ENCODE measurements around the gene KDM7A.

- TF ChIP-seq POLR2A (IDR thresholded peaks at IDR 0.05) (no peak), CTCF (IDR thresholded peaks at IDR 0.05) (no peak)
Observed at GRCh38 chr7:140209866-140210609, 33.3 kb upstream of the KDM7A start.
